ENCODE measurements around the gene CCDC187. TPM values are rescaled to one million over a fixed set of nuclear protein-coding genes. Genes with fewer than 3 reads are reported as not detected.

CCDC187 gene
- total and polyA plus RNA-seq, 2 of the 8 experiments (the other 6 are each of a cell fraction or from before 2014, with no cell fraction given) = 0.02 TPM; not detected in 1

GRCh38 chr9:136244122-136244968, 59.5 kb downstream of the CCDC187 start (continued):
- TF ChIP-seq CHD7 (IDR thresholded peaks at IDR 0.05; ENCODE audit: insufficient replicate concordance, low read length) (no peak), RXRA (IDR thresholded peaks at IDR 0.05; ENCODE audit: insufficient read depth, low read depth, low read length) (no peak), TAF7 (optimal IDR thresholded peaks at IDR 0.05; ENCODE audit: borderline replicate concordance, low read depth, low read length) (no peak), PHF8 (conservative IDR thresholded peaks at IDR 0.05; ENCODE audit: low read depth, low read length) (no peak), E2F6 (IDR thresholded peaks at IDR 0.05) (no peak)
